Skin of body (tissue), 2 donors: ENCODE results near the gene TMEM271. TPM values are rescaled to one million over a fixed set of nuclear protein-coding genes. Genes with fewer than 3 reads are reported as not detected.
"Not testable (repeated sequence)": the region's sequence is repeated elsewhere in the genome, so short reads cannot be mapped to it uniquely, and the experiment has no call there.

Experiments
- DNase-seq: peaks from one replicate; lab custom pipeline; 2025; lab: John Stamatoyannopoulos, UW
- total RNA-seq: library from RNA; depleted of rRNA; stranded (reverse); fragments of >200 nt; gene quantifications from one replicate; pipeline ENCODE4 v1.2.3, GENCODE V29; 2014

The TMEM271 gene
- total RNA-seq, 1 donor from 2014 or later: 0.30 TPM

DNA sequence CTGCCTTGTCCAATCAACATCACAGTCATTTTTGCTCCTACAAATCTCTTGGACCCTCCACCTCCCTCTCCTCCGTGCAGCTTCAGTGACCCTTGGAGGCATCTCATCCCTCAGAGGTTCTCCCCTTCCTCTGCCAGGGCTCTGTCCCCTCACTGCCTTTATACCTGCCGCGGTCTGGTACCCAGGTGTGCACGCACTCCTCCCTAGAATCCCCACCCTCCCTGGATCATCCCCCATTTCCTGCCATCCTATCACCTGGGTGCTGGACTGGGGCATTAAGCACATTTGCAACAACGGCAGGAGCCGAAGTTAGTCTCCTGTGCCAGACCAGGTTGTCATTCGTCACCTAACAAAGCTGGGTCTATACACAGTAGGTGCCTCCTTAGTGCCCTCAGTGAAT is 10.1 kb downstream of the TMEM271 start:
- no peak for DNase-seq

DNA sequence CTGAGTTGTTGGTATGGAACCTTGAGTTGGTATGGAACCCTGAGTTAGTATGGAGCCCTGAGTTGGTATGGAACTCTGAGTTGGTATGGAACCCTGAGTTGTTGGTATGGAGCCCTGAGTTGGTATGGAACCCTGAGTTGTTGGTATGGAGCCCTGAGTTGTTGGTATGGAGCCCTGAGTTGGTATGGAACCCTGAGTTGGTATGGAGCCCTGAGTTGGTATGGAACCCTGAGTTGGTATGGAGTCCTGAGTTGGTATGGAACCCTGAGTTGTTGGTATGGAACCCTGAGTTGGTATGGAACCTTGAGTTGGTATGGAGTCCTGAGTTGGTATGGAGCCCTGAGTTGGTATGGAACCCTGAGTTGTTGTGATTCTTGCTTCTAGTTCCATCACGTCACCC is 10.5 kb downstream of the TMEM271 start:
- not testable (repeated sequence) for DNase-seq

DNA sequence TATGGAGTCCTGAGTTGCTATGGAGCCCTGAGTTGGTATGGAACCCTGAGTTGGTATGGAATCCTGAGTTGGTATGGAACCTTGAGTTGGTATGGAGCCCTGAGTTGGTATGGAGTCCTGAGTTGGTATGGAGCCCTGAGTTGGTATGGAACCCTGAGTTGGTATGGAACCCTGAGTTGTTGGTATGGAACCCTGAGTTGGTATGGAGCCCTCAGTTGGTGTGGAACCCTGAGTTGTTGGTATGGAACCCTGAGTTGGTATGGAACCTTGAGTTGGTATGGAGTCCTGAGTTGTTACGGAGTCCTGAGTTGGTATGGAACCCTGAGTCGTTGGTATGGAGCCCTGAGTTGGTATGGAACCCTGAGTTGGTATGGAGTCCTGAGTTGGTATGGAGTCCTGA is 13.6 kb downstream of the TMEM271 start:
- DNase-seq: not testable (repeated sequence)

DNA sequence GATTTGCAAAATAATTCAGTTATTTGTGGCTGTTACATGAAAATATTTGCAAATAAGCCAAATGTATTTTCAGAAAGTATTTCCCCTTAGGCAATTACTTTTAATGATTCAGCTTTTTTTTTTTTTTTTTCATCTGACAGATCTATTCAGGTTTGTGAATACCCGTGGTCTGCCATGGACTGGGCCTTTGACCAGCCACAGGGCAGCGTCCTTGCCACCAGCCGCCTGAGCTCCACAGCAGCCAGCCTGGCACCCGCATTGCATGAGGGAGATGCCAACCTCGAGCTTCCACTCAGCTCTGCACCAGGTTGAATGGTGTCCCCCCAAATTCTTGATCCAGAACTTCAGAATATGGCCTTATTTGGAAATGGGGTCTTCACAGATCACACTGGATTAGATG is 14.7 kb downstream of the TMEM271 start:
- no peak for DNase-seq

DNA sequence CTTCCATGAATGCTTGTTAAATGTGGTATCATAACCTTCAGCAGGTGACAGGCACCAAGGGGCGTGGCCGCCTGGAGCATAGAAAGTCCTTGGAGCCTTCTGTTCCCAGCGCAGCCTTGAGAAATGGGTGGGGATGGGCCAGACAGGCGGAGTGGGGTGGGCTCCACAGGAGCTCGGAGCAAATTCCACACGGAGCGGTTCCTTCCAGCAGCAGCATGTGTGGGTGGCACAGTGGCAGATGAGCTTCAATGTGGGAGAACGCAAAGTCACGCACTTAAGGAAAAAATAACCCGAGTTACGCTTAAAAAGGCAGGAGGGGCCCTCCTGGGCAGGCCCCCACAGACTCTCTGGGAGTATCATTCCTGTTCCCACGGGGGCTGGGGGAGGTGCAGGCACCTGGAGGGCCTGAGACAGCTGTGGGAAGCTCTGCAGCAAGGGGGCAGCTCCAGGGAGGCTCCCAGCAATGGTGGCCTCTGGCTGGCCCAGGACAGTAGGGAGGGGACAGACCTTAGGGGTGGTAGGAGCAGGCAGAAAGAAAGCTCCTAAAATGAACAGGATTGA is 15.3 kb downstream of the TMEM271 start:
- no peak for DNase-seq

DNA sequence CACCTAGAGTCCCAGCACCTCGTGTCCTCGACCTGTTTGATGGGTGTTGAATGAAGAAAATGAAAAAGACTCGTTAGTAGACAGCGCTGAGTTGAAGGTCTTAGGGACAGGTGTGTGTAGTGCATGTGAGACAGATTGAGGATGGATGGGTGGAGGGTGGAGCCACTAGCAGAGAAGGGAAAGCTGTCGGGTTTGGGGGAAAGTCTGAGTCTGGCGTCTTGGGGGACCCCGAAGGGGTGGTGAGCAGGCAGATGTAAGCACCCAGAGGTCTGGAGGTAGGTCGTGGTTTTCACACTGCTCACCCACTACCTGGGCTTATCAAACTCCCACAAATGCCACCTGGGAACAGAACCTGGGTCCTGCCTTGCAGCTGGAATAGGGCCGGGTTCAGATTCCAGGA is 16.0 kb downstream of the TMEM271 start:
- DNase-seq: no peak

DNA sequence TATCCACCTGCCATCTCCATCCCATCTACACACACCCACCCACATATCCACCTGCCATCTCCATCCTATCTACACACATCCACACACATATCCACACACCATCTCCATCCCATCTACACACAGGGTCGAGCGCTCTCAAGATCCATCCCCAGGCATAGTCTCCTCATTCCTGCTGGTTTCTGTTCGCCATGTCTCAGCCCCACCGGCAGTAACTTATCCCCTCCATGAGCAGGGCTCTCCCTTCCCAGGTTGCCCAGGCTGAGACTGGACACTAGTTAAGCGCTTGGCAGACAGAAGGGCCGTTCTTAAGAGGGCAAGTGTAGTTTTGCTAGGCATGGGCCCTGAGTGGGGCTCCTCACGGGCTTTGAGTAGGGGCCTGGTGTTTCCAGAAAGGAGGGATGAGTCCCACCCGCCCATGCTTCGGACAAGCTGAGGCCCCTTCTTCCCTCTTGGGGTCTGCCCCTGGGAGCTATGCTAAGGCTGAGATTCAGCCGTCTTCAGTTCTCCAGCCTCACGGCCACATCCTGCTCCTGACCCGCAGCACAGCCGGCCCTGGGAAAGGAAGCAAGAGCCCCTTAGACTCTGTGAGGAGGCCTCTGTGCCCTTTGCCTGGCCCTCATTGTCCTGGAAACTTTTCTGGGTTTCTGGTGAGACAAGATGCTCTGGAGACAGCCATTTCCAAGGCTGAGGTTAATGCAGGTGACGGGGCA is 20.4 kb downstream of the TMEM271 start:
- DNase-seq: no peak

DNA sequence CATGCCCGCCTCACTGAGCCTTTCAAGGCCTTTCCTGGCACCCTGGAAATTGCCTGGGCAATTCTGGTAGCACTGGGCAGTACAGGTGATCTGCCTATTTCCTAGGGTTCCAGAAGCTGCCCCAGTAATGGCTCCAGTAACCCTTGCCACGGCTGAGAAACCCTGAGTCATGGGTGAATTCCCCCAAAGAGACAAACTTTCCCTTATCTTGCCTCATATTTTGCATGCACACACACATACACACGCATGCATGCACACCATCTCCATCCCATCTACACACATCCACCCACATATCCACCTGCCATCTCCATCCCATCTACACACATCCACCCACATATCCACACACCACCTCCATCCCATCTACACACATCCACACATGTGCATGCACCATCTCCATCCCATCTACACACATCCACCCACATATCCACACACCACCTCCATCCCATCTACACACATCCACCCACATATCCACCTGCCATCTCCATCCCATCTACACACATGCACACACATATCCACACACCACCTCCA is 21.2 kb downstream of the TMEM271 start:
- DNase-seq: not testable (repeated sequence)

DNA sequence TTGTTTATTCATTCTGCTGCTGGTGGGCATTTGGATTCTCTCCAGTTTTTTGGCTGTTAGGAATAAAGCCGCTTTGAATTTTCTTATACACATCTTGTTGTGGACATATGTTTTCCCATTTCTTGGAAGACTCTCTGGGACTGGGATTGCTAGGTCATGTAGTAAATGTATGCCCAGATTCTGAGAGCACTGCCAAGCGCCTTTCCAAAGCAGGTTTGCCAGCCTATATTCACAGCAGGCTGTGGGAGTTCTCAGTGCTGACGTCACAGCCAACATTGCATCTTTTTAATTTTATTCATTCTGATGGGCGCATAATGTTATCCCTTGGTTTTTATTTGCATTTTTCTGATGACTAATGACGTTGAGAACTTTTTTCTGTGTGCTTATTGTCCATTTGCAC is 24.1 kb downstream of the TMEM271 start:
- no peak for DNase-seq

DNA sequence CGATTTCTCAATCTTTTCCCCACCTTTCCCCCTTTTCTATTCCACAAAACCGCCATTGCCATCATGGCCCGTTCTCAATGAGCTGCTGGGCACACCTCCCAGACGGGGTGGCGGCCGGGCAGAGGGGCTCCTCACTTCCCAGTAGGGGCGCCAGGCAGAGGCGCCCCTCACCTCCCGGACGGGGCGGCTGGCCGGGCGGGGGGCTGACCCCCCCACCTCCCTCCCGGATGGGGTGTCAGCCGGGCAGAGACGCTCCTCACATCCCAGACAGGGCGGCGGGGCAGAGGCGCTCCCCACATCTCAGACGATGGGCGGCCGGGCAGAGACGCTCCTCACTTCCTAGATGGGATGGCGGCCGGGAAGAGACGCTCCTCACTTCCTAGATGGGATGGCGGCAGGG is 25.8 kb downstream of the TMEM271 start:
- DNase-seq: not testable (repeated sequence)

DNA sequence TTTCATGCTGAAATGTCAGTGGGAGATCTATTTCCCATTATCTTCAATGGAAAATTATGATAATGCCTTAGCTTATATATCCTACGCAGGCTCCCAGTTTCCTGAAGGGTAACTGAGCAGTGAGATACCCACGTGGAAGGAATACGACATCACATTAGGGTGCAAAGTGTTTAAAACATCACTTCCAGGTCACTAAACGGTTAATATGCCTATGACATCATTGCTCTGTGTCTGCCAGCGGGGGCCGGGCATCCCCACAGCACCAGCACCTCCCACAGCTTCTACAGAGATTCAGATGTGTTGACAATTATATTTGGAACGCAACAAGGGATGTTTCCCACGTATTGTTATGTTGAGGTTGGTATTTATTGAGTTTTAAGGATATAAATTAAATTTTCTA is 27.1 kb downstream of the TMEM271 start:
- no peak for DNase-seq

DNA sequence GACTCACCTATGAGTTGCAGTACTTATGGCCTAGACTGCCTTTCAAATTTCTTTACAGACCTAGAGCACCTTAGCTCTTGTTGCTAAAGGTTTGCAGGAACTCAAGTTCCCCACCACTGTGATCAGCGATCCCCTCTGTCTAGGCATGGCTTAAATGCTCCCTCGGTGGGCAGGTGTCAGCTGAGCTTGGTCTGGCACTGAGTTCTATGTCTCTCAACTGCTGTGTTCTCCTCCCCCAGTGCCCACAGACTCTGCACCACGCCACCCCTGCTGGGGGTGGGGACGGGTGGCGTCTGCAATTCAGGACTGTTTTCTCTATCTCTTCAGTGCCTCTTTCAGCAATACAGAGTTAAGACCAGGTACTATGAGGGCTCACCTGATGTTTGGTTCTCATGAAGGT is 30.5 kb downstream of the TMEM271 start:
- DNase-seq: no peak

DNA sequence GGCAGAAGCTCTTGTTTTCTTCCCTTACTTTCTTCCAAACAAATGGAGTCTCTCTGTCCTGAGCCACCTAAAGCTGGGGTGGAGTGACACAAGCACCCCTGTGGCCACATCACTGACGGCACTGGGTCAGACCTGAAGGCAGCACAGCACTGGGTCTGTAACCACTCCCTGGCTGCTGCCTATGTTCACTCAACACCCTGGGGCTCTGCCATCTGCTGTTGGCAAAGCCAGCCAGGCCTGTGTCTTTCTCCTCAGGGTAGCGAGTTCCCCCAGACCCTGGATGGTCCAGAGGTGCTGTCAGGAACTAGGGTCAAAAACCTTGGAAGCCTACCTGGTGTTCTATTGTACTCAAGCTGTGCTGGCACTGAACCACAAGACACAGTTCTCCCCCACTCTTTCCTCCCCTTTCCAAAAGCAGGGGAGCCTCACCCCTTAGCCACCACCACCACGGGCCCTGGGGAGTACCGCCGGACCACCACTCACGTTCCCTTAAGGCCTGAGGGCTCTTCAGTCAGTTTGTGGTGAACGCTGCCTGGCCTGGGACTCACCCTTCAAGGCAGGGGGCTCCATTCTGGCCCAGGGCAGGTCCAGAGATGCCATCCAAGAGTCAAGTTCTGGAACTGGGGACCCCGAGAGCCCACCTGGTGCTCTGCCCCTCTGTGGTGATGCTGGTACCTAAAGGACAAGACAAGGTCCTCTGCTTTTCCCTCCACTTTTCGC is 31.5 kb downstream of the TMEM271 start:
- no peak for DNase-seq

DNA sequence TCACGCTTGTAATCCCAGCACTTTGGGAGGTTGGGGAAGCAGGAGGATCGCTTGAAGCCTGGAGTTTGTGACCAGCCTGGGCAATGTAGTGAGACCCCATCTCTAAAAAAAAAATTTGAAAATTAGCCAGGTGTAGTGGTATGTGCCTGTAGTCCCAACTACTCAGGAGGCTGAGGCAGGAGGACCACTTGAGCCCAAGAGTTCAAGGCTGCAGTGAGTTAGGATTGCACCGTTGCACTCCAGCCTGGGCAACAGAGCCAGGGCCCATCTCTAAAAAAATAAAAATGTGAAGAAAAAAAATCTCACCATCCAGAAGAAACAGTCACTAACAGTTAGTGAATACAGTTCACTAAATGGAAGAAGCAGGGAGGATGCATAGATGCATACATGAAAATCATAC is 34.8 kb downstream of the TMEM271 start:
- no peak for DNase-seq

DNA sequence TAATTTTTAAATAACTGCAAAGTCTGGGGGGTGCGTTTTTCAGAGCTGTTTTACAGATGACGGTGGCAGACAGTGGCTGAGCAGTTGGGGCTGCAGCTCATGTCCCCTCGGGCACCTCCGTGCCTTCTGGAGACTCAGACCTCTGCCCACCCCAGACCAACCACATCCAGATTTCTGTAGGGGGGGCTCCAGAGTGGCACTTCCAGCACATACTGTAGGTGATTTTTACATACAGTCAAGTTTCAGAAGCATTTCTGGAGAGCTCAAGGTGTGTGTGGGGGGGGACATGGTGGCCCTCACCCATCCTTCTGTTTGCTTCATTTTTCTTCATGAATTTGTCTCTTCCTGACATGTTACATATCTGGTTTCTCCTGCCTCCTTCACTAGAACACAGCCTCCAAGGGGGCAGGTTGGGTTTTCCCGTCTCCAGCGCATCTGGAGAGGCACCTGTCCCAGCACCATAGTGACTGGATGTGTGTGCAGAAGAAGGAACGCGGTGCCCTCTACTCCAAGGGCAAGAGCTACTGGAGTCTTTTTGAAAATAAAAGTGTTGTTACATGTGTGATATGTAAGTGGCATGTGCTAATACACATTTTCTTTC is 37.5 kb downstream of the TMEM271 start:
- DNase-seq: no peak

DNA sequence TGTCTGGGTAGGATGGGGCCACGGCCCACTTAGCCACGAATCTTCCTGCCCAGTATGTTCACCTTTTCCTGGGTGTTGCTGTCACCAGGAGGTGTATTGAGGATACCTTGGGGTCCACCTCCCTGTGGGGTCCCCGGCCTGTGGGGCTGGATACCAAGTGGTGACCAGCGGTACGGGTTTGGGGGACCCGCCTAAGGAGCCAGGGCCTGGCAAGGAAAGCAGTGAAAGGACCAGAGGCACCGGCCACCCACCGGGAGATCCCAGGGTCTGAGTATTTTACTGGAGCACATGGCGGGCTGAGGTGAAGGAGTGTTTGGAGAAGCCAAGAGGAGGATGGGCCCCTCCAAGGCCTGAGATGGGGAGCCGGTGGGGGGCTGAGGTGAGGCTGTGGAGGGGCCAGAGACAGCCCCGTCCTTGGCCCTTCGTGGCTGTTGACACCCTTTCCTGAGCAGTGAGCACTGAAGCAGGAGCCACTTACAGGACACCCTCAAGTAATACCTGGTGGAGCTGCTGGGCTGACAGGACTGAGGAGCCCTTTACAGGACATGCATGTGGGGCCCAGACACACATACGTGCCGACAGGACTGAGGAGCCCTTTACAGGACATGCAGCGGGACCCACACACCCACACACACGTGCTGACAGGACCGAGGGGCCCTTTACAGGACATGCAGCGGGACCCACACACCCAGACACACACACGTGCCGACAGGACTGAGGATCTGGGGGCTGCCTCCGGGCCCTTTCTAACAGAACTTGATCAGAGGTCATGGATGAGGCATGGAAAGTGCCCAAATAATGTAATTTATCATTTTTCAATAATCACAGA is 38.4 kb downstream of the TMEM271 start:
- no peak for DNase-seq

DNA sequence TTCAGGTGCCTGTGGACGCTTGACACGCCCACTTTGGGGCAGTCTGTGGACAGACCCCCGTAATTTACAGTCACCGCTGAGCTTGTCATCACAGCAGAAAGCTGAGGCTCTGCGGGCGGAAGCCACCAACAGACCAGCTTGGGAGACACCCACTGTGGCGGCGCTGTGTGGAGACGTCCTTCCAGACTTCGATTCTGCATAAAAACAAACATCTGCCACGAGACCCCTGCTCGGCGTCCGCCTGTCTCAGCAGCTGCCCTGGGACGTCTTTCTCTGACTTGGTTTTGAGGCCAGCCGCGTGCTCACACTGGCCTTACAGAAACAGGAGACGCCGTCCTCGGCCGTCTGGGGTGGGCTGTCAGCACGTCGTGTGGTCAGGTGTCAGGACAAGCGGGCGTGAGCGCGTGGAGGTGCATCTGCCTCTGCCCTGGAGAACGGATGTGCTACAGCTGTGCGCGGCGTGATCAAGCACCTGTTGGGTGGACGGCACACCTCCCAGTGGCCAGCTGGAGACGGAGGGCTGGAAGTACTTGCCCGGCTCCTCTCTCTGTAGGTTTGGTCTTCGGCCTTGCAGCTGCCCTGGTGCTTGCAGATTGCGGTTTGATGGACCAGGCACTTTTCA is 39.6 kb downstream of the TMEM271 start:
- DNase-seq: no peak

DNA sequence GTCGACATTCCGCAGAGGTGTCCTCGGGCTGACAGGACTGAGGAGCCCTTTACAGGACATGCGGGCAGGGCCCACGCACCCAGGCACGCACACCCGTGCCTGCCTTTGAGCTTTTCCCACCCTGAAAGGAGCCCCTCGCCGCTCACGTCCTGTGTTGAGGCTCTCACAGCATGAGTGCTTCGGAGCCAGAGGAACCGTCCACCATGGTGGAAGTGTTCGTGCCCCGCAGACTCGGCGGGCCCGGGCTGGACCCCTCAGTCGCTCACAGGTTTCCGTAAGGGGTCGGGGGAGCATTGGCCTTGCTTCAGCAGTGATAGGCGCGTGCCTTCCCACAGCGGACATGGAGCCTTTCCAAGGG is 40.2 kb downstream of the TMEM271 start:
- DNase-seq: no peak

DNA sequence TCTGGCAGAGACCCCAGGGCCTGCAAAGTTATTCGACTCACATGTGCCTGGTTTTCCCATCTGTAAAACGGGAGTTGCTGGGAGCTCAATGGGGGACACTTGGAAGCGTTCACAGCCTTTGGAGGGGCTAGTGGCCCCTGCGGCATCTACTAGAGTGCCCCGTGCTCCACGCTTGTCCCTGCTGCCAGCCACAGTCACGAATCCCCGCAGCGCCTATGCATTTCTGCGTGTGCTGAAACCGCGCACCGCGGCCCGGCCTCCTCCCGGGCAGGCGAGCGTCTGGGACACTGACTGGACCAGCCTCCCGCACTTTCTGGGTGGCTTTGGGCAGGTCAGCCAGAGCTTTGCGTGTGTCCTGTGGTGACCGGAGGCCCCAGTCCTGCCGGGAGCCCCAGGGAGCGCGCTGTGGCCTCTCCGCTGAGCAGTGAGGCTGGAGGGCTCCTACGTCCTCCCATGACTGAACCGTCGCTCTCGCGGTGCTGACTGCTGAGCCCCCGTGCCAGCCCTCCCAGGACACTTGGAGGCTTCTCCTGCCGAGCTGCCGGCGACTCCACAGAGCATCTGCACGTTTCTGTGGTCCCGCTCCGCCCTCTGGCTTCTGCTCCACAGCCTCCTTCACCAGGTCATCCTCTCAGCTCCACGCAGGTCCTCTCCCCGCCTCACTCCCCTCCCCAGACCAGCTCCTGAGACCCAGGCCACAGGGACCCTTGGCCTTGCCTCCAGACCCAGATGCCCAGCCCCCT is 40.7 kb downstream of the TMEM271 start:
- no peak for DNase-seq

DNA sequence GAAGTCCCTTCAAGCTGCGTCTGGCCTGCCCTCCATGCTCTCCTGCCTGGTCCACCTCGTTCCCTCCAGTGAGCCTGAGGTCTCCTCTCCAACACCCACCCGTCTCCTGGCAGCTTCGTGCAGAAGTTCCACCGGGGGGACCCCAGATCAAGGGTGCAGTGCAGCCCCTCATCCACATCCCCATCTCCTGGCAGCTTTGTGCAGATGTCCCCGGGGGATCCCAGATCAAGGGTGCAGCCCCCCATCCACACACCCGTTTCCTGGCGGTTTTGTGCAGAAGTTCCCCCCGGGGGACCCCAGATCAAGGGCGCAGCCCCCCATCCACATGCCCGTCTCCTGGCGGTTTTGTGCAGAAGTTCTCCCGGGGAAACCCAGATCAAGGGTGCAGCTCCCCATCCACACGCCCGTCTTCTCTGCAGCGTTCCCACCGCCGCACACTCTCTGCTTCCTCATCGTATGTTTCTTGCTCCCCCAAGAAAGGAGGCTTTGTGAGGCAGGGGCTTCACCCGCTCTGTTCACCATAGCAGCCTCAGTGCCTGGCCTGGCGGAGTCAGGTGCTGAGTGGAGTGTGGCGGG is 41.4 kb downstream of the TMEM271 start:
- no peak for DNase-seq
